Measurements from ENCODE around the gene RALGPS2. TPM values are rescaled to one million over a fixed set of nuclear protein-coding genes. Genes with fewer than 3 reads are reported as not detected.

Gene RALGPS2
- total and polyA plus RNA-seq, 9 of the 15 experiments (the other 6 are each of a cell fraction or from before 2014, with no cell fraction given), result 0.28 to 6.5 (median 2.6) TPM

DNA sequence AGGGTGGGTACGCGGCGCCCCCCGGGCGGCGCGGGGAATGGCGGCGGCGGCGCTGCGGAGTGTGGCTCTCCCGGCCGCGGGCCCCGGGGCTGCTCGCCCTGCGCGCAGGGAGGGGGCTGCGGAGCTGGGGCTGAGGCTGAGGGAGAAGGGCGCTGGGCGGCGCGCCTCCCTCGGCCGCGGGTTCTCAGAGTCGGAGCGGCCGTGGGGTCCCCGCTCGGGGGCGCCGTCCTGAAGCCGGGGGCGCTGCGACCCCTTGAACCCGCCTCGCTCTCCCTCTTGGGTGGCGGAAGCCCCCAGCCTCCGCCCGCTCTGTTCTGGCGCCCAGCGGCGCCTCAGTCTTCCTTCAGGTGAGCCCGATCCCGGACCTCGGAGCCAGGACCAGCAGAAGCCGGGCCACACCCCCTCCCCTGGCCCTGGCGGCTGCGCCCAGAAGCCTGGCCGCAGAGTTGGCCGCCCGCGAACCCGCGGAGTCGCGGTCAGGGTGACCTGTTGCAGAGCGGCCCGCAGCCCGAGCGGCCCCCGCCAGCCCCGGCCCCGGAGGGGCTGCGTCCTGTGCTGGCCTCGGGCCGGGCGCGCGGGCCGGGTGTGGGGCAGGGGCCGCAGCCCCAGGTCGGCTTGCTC lies 532 bp downstream of the RALGPS2 start (continued):
- 0 out of 2 replicates have a peak, but pooled peaks have one; percentile 69 for TF ChIP-seq KDM2B (CRISPR knock-in tag; IDR thresholded peaks at IDR 0.05)
- TF ChIP-seq CTBP1 (IDR thresholded peaks at IDR 0.05; ENCODE audit: borderline replicate concordance), result peak; percentile 41; the same call in 1 of the 2 replicates
- no peak for TF ChIP-seq TRIM28 (IDR thresholded peaks at IDR 0.05)
- TF ChIP-seq PHB (CRISPR knock-in tag; IDR thresholded peaks at IDR 0.05), result no peak
- TF ChIP-seq SMAD4 (CRISPR knock-in tag; conservative IDR thresholded peaks at IDR 0.05), result peak; percentile 41; the same call in 1 of the 2 replicates
- 0 out of 2 replicates have a peak, but pooled peaks have one; percentile 3 for TF ChIP-seq ETV5 (CRISPR knock-in tag; IDR thresholded peaks at IDR 0.05; ENCODE audit: low read depth)
- no peak for TF ChIP-seq SIN3A (IDR thresholded peaks at IDR 0.05; ENCODE audit: borderline replicate concordance in 2 of 2, control insufficient read depth in 1 of 2, low read depth in 2 of 2, low read length in 2 of 2)
- TF ChIP-seq KLF13 (tag; IDR thresholded peaks at IDR 0.05; ENCODE audit: borderline replicate concordance, low read depth), result peak; percentile 61; the same call in 1 of the 2 replicates
- peak; percentile 57 to 58; a peak in 2 of 4 replicates for TF ChIP-seq NRF1 (conservative IDR thresholded peaks at IDR 0.05 in 1 of 2, IDR thresholded peaks at IDR 0.05 in 1 of 2)
- TF ChIP-seq, protein P1, sequence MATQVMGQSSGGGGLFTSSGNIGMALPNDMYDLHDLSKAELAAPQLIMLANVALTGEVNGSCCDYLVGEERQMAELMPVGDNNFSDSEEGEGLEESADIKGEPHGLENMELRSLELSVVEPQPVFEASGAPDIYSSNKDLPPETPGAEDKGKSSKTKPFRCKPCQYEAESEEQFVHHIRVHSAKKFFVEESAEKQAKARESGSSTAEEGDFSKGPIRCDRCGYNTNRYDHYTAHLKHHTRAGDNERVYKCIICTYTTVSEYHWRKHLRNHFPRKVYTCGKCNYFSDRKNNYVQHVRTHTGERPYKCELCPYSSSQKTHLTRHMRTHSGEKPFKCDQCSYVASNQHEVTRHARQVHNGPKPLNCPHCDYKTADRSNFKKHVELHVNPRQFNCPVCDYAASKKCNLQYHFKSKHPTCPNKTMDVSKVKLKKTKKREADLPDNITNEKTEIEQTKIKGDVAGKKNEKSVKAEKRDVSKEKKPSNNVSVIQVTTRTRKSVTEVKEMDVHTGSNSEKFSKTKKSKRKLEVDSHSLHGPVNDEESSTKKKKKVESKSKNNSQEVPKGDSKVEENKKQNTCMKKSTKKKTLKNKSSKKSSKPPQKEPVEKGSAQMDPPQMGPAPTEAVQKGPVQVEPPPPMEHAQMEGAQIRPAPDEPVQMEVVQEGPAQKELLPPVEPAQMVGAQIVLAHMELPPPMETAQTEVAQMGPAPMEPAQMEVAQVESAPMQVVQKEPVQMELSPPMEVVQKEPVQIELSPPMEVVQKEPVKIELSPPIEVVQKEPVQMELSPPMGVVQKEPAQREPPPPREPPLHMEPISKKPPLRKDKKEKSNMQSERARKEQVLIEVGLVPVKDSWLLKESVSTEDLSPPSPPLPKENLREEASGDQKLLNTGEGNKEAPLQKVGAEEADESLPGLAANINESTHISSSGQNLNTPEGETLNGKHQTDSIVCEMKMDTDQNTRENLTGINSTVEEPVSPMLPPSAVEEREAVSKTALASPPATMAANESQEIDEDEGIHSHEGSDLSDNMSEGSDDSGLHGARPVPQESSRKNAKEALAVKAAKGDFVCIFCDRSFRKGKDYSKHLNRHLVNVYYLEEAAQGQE (IDR thresholded peaks at IDR 0.05; ENCODE audit: borderline replicate concordance), result no peak
- TF ChIP-seq, protein P1 (CRISPR knock-in tag; IDR thresholded peaks at IDR 0.05; ENCODE audit: low read depth), result 0 out of 2 replicates have a peak, but pooled peaks have one; percentile 20
- TF ChIP-seq, protein P2, sequence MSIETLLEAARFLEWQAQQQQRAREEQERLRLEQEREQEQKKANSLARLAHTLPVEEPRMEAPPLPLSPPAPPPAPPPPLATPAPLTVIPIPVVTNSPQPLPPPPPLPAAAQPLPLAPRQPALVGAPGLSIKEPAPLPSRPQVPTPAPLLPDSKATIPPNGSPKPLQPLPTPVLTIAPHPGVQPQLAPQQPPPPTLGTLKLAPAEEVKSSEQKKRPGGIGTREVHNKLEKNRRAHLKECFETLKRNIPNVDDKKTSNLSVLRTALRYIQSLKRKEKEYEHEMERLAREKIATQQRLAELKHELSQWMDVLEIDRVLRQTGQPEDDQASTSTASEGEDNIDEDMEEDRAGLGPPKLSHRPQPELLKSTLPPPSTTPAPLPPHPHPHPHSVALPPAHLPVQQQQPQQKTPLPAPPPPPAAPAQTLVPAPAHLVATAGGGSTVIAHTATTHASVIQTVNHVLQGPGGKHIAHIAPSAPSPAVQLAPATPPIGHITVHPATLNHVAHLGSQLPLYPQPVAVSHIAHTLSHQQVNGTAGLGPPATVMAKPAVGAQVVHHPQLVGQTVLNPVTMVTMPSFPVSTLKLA (conservative IDR thresholded peaks at IDR 0.05), result 0 out of 4 replicates have a peak, but pooled peaks of 1 of the 2 experiments have one; percentile 11
- TF ChIP-seq GABPB1 (CRISPR knock-in tag; IDR thresholded peaks at IDR 0.05), result peak; percentile 6; the same call in 1 of the 2 replicates
- TF ChIP-seq, protein P3, sequence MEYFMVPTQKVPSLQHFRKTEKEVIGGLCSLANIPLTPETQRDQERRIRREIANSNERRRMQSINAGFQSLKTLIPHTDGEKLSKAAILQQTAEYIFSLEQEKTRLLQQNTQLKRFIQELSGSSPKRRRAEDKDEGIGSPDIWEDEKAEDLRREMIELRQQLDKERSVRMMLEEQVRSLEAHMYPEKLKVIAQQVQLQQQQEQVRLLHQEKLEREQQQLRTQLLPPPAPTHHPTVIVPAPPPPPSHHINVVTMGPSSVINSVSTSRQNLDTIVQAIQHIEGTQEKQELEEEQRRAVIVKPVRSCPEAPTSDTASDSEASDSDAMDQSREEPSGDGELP (CRISPR knock-in tag; IDR thresholded peaks at IDR 0.05; ENCODE audit: borderline replicate concordance), result peak; percentile 18; the same call in 1 of the 2 replicates
- TF ChIP-seq, protein P4, sequence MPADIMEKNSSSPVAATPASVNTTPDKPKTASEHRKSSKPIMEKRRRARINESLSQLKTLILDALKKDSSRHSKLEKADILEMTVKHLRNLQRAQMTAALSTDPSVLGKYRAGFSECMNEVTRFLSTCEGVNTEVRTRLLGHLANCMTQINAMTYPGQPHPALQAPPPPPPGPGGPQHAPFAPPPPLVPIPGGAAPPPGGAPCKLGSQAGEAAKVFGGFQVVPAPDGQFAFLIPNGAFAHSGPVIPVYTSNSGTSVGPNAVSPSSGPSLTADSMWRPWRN (IDR thresholded peaks at IDR 0.05; ENCODE audit: low read depth), result no peak
- TF ChIP-seq ZNF507 (tag; conservative IDR thresholded peaks at IDR 0.05), result no peak
